Type B pancreatic cell (in vitro differentiated cells): ENCODE results near the gene EMP1. TPM values are rescaled to one million over a fixed set of nuclear protein-coding genes. Genes with fewer than 3 reads are reported as not detected.

ENCODE experiments used
- DNase-seq: peaks from one replicate; pipeline ENCODE4 v3.0.0; 2021; ENCODE audit warnings: mixed read lengths; ENCODE audit not compliant: unreplicated experiment; ENCODE audit errors: extremely low spot score
- H3K27ac Mint-ChIP-seq: 2 replicates; pipeline ENCODE4 v1.8.0; 2021; ENCODE audit warnings: mild to moderate bottlenecking, mixed read lengths
- H3K27me3 Mint-ChIP-seq: 2 replicates; pipeline ENCODE4 v1.8.0; 2021; ENCODE audit warnings: mixed read lengths
- H3K36me3 Mint-ChIP-seq: 2 replicates; pipeline ENCODE4 v1.8.0; 2021; ENCODE audit warnings: mixed read lengths
- H3K4me1 Mint-ChIP-seq: one replicate; pipeline ENCODE4 v1.8.0; 2021; ENCODE audit warnings: mixed read lengths; ENCODE audit not compliant: unreplicated experiment
- H3K4me3 Mint-ChIP-seq: 2 replicates; pipeline ENCODE4 v1.8.0; 2021; ENCODE audit warnings: mild to moderate bottlenecking, mixed read lengths
- H3K9me3 Mint-ChIP-seq: 2 replicates; pipeline ENCODE4 v1.8.0; 2021; ENCODE audit warnings: mixed read lengths
- CTCF ChIP-seq: fragments of 200-600 bp; sonication (generic); conservative IDR thresholded peaks from 2 replicates; pipeline ENCODE4 v1.5.0; 2021; ENCODE audit warnings: antibody characterized with exemption, mild to moderate bottlenecking
- total RNA-seq: library from RNA; stranded (reverse); gene quantifications from 2 replicates; pipeline ENCODE4 v1.2.1, GENCODE V29; 2021; ENCODE audit warnings: low replicate concordance

The EMP1 gene
- total RNA-seq, 1 donor from 2014 or later, result 340 TPM

- Mint-ChIP-seq H3K4me3 (peak overlapping the region; percentile 88), H3K27me3 (peaks cover 15% of the 10 kb centered on the region), H3K36me3 (peaks cover 38% of the 10 kb centered on the region), H3K9me3 (peaks cover 5% of the 10 kb centered on the region), H3K4me1 (peaks cover 45% of the 10 kb centered on the region), H3K27ac (peak overlapping the region; percentile 99)
- TF ChIP-seq CTCF, result no peak
- DNase-seq, result no peak
Measured at GRCh38 chr12:13198241-13198640, 1.7 kb downstream of the EMP1 start.

GRCh38 chr12:13198876-13199275 lies 2.4 kb downstream of the EMP1 start:
- H3K27me3 Mint-ChIP-seq, result peaks cover 16% of the 10 kb centered on the region
- DNase-seq, result no peak
- TF ChIP-seq CTCF, result no peak
- H3K36me3 Mint-ChIP-seq, result peaks cover 40% of the 10 kb centered on the region
- H3K4me3 Mint-ChIP-seq, result peak overlapping the region; percentile 88
- H3K27ac Mint-ChIP-seq, result peak overlapping the region; percentile 99
- peaks cover 41% of the 10 kb centered on the region for H3K4me1 Mint-ChIP-seq
- peaks cover 5% of the 10 kb centered on the region for H3K9me3 Mint-ChIP-seq

GRCh38 chr12:13199592-13199991 lies 3.1 kb downstream of the EMP1 start:
- H3K36me3 Mint-ChIP-seq, result peaks cover 47% of the 10 kb centered on the region
- H3K4me1 Mint-ChIP-seq, result peaks cover 41% of the 10 kb centered on the region
- peaks cover 19% of the 10 kb centered on the region for H3K27me3 Mint-ChIP-seq
- no peak for TF ChIP-seq CTCF
- peak overlapping the region; percentile 99 for H3K27ac Mint-ChIP-seq
- H3K4me3 Mint-ChIP-seq, result peak overlapping the region; percentile 88
- peaks cover 5% of the 10 kb centered on the region for H3K9me3 Mint-ChIP-seq
- DNase-seq, result no peak

GRCh38 chr12:13200841-13201240 lies 4.3 kb downstream of the EMP1 start:
- Mint-ChIP-seq H3K27ac (peak overlapping the region; percentile 99), H3K36me3 (peaks cover 57% of the 10 kb centered on the region), H3K4me1 (peaks cover 45% of the 10 kb centered on the region), H3K4me3 (peak overlapping the region; percentile 88), H3K9me3 (peaks cover 5% of the 10 kb centered on the region), H3K27me3 (peaks cover 24% of the 10 kb centered on the region)
- TF ChIP-seq CTCF, result no peak
- no peak for DNase-seq

GRCh38 chr12:13203034-13203922 lies 6.8 kb downstream of the EMP1 start:
- TF ChIP-seq CTCF, result peak; percentile 32
- H3K27ac Mint-ChIP-seq, result peak overlapping the region; percentile 99
- H3K4me3 Mint-ChIP-seq, result peak overlapping the region; percentile 88

More at GRCh38 chr12:13203034-13203922, 6.8 kb downstream of the EMP1 start:
- no peak for DNase-seq
- Mint-ChIP-seq H3K36me3 (peaks cover 62% of the 10 kb centered on the region), H3K4me1 (peaks cover 30% of the 10 kb centered on the region), H3K9me3 (peaks cover 5% of the 10 kb centered on the region), H3K27me3 (peaks cover 28% of the 10 kb centered on the region)
